HT-29 (cell line): ENCODE results near the gene SLC24A4. TPM values are rescaled to one million over a fixed set of nuclear protein-coding genes. Genes with fewer than 3 reads are reported as not detected.

ENCODE experiments used
- DNase-seq: peaks from one replicate; pipeline ENCODE4 v3.0.0-alpha.2; 2015; ENCODE audit warnings: low spot score
- total RNA-seq: library from RNA; depleted of rRNA; stranded (reverse); fragments of >200 nt; shearing (Covaris generic); gene quantifications from 2 replicates; pipeline ENCODE4 v1.2.3, GENCODE V29; 2014

SLC24A4 gene
- total RNA-seq, 1 experiment from 2014 or later, result not detected

DNA sequence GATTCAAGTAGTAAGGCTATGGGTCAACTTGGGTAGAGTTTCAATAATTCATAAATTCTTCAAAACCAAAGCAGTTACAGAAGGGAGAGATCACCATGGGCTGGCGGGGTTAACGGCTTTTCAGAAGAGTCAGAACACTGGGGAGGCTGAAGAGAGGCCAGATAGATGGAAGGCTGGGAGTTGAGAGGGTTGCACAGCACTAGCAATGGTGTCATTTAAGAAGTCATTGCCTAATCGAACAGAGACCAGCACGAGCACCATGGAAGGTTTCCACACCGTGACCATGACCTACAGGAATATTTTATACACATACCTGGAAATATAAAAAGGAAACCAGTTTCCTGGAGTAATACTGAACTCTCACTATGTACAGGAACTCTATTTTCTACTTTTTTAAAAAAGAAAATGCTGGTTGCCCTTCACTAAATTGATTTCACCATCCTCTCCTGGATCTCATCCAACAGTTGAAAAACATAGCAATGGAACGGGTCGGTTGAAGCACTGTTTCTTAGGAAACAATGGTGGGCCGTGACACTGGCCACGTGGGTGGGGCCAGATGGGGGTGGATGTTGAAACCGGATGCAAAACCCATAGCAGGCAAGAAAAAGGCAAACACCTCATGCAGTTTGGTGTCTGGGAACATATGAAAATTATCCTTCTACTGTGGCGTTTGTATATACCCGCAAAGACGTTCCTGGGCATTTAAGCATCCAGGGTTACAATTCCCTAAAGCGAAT, 152.7 kb downstream of the SLC24A4 start:
- DNase-seq, result no peak

DNA sequence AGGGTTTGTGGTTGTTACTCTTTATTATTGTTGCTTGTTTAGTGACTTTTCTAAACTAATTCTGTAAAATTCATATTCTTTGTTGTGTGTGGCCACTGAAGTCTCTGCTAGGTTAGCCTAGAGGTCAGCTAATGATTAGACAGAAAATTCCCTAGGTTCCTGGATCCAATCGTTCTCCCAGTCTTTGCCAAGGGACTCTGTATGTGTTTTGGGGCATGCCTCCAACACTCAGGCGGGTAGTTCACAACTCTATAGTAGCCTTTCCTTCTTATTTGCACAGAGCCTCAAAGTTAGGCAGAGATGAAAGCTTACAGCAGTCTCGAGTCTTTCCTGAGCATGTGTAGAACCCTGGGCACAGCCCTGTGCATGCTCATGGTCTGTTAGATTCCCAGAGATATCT, 157.9 kb downstream of the SLC24A4 start:
- DNase-seq, result no peak

DNA sequence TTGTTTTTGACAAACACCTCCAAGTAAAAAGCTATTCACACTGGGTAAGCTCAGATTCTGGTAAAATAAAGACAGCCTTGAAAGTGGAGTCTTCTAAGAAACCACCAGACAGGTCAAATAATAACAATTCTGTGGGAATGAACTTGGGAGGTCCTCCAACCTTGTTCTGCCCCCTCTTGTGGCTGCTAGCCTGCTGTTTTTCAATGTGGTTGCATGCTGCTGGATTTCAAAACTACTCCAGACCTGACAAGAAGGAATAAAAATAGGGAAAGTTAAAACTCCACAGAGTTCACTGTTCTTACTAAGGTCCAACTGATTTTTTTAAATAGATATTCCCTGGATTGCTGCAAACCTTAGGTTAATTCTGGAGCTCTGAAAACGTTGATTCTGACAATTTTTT, 158.4 kb downstream of the SLC24A4 start:
- DNase-seq, result no peak

DNA sequence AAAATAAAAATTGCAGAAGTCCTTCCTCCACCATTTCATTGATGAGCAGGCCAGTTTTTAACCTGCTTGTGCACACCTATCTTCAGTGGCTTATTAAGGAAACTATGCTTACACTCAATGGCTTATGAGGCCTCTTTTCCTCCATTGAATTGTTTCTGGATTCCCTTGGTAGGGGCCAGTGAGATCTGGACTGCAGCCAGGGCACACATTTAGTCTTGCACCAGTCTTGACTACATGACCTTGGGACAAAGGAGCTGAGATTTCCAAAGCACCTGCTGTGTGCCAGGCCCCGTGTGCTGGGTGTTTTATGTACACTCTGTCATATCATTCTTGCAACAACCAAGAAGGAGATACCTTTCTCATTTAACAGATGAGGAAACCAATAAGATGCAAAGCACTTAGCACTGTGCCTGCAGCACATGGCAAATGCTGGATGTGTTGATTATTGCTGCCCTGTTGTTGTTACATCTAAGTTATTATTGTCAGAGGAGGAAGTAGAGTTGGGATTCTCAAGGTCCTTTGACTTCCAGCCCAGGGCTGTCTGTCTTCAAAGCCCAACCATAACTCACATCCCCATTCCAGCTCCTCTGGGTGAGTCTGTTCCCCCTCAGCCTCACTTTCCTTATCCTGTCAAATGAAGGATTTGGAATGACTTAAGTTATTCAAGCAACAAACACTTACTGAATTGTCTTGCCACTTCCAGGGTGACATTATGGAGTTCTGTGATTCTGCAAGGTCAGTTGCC, 159.0 kb downstream of the SLC24A4 start:
- DNase-seq, result no peak

DNA sequence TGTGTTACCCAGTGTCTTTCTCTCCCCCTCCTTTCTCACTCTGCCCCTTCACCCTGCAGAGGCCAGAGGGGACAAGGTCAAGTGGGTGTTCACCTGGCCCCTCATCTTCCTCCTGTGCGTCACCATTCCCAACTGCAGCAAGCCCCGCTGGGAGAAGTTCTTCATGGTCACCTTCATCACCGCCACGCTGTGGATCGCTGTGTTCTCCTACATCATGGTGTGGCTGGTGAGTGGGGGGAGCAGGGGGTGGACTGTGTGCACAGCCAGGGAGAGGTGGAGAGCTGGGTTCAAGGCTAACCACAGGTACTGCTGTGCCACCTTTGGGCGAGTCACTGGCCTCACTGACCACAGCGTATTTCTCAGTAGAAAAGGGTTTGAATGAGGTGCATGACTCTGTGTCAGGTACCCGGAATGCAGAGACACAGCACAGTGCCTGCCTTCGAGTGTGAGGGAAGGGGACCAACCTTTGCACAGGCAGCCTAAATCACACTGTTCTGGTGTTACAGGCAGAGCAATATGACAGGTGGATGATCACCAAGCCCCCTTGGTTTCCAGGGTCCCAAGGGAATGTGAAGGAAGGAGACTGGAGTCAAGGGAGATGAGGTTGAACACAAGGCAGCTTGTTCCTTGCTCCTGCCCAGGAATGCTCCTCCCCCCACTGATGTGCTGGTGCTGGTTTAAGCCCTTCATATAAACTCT, 159.8 kb downstream of the SLC24A4 start:
- DNase-seq, result no peak

DNA sequence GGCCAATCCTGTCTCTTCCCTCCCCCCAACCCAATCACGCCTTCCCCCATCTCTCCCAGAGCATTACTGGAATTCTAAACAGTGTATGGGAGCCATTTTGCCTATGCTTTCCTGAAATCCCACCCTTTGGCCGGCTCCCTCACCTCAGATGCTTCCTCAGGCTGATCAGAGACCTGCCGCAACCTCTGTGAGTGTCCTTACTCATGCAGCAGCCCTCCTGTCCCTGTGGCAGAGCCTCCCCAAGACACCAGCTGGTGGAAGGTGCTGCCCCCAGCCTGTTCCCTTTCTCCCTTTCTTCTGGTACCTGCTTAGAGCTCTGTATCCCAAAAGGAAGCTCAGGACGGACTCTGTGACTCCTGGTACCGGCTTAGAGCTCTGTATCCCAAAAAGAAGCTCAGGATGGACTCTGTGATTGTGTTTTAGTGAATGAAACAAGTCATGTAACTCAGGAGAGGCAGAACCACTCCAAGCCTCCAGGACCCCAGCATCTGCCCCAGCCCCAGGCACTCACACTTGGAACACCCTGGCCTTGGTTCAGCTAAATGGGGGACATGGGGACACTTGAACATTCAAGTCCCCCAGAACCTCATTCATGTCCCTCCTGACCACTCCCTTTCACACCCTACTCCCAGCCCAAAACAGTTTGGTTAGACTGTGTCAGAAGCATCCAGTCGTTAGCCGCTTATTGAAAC, 161.3 kb downstream of the SLC24A4 start:
- DNase-seq, result no peak

DNA sequence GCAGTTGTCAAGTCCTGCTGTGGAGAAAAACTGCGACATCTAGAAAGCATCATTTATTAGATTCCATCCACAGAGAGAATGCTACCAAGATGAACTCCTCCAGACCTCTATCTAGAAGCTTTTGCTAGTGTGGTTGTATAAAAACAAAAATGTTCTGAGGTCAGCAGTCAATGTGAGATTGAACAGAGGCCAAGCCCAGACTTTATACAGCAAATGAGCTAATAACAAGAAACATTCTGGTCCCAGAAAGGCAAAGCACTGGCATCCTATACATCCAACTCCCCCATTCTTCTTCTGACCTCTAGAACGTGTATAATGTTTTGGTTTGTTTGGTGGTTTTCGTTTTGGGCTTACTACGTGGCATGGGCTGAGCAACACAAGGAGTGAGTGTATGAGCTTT, 163.9 kb downstream of the SLC24A4 start:
- no peak for DNase-seq

DNA sequence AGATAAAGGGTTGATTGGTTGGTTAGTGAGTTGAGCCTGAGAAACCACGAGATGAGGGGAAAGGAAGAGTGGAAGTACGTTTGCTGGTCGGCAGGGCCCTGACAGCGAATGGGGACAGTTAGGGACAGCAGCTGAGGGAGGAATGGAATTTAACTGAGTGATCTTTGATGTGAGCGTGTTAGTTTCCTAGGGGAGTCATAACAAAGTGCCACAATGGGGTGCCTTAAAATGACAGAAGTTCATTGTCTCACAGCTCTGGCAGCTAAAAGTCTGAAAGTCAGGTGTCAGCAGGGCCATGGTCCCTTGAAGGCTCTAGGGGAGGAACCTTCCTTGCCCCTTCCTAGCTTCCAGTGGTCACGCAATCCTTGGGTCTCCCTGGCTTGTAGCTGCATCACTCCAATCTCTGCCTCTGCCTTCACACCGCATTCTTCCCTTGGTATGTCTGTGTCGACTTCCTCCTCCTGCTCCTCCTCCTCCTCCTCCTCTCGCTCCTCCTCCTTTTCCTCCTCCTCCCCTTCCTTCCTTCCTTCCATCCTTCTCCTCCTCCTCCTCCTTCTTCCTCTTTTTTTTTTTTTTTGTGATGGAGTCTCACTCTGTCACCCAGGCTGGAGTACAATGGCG, 164.7 kb downstream of the SLC24A4 start:
- no peak for DNase-seq

DNA sequence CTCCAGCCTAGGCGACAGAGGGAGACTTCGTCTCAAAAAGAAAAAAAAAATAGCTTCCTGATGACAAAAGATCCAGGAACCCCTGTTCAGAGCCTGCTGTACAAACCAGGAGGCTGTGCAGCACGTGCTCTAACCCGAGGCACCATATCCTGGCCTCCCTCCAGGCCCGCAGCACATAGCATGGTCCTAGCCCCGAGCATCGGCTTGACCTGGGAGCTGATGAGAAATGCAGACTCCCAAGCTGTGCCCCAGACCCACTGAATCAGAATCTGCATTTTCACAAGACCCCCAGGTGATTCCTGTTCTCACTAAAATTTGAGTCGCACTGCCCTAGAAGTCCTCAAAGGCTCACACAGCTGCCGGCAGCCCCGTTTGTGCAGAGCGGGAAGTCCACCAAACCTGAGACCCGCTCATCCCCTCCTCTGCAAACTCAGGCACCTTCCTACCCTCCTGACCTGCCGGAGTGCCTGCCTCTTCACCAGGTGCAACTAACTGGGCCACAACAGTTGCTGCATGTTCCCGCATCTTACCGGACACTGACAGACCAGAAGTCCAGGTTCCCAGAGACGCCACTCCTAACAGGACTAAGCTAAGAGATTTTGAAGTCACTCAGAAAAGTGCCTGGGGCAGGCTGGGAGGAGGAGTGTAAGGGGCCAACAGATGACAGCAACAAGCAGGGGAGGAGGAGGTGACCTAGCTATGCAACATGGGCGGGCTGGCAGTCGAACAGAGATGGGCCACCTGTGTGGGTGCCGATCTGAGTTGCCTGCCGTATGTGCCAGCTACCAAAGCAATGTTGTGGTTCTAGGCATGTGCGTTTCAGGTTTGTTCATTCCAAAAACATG, 166.7 kb downstream of the SLC24A4 start:
- DNase-seq, result no peak

DNA sequence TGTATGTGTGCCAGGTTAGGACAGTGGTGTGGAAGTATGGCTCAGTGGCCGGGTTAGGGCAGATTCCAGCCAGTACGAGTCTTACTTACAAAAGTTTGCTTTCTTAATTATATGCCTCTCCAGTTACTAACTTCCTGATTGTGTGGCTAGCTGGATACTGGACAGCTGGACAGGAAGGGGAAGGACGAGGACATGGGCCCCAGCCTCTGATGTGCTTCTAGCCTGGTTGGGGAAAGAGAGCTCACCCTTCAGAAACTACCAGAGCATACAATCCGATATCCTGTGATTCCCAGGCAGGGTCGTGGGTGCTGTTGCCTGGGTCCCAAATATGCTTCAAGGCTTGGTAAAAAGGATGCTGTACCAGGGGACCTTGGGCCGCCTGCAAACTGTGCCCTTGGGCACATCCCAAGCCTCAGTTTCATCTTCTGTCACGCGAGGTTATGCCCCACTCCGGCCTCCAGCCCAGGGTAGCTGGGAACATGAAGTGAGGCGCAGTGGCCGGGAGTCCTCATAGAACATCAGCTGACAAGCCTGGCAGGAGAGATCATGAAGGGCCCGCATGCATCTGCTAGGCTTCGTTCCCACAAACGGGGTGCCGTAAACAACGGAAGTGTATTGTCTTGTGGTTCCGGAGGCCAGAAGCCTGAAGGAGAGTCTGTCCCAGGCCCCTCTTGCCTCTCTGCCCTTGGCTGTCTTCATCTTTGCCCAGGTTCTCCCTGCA, 167.4 kb downstream of the SLC24A4 start:
- no peak for DNase-seq

DNA sequence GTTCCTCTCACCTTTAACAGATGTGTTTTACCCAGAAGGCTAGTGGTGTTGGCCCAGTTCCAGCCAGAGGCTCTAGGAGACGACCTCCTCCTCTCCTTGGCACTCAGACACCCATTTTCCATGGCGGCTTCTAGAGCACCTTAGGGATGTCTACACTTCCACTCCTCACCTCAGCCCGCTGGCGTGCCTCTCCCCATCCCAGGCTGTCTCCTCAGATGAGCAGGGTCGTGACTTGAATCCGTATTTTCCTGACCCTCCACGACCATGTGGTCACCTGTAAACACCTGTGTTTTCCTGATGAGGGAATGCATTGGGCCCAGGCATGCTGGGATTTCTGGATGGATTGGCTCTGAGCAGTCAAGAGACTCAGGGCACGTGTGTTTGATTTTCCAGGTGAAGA, 168.8 kb downstream of the SLC24A4 start:
- no peak for DNase-seq

DNA sequence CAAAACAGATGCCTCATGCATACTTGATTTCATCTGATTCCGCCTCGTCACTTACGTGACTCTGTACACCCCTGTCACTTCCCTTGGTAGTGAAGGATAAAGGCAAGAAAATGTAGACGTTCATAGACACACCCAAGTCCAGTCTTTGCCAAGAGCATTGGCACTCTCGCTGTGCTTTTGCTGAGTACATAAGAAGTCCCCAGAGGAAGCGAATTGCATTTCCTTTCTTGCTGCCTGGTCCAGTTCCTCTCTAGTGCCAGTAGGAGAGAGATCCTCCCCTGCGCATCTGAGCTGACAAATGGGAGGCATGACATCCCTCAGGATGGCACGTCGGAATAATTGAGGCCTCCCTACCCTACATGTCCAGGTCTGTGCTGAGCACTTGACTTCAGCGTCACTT, 169.3 kb downstream of the SLC24A4 start:
- no peak for DNase-seq

DNA sequence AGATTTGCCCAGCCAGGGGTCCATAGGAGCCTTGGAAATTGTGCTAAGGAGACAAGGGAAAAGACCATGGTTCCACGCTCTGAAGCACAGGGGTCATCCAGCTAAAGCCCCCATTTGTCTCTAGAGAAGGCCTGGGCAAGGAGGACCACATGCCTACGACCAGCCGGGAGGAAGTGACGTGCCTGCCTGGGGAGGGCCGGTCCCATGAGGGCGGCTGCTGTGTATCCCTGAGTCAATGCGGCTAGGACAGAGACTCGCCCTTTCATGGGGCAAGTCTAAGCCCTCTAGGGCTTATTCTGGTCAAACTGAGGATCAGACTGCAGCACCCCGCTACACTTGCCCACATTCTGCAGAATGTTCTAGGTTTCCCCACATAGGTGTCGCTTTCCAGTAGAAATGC, 170.1 kb downstream of the SLC24A4 start:
- no peak for DNase-seq

DNA sequence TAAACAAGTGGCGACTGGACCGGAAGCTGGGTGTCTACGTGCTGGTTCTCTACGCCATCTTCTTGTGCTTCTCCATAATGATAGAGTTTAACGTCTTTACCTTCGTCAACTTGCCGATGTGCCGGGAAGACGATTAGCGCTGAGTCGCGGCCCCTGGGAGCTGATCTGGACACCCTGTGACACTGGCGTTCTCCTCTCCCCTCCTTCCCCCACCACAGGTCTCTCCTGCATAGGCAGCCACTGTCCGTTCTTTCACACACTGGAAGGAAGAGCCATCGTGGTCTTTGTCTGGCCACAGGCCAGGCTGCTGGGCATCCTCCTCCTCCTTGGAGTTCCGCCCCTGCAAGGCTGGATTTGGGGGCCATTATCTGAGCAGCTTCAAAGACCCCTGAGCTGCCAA, 170.5 kb downstream of the SLC24A4 start:
- no peak for DNase-seq

DNA sequence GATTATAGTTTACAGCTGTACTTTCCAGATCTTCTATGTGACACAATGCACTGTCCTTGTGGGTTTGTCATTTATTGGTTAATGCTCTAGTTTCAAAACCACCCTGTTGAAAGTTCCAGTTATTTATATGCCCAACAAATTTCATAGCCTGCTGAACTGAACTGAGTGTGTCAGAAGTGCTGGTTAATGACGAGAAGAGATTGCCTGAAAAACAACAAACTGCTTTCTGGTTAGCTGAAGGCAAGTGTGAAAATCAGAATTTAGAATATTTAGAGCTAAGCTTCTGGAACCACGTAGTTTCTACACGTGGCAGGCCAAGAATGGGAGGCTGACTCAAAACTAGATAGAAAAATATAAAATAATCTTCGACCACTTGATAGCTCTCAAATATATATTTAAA, 171.5 kb downstream of the SLC24A4 start:
- DNase-seq, result no peak

DNA sequence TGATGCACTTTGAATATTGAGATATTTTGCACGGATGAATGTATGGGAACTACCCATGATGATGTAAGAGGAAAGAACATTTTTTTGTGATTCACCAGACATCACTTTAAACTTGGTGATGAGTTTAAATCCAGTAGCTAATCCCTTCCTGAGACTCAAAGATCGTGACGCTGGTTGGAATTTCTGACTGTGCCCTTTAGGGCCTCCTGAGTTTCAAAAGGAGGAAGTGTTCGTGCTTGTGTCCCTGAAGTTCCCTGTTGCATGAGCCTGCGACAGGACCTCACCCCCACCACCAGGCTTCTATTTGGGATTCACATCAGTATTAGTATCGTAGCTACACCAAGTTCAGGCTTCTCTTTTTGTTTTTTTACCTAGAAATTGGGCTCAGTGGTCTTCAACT, 172.1 kb downstream of the SLC24A4 start:
- DNase-seq, result no peak

DNA sequence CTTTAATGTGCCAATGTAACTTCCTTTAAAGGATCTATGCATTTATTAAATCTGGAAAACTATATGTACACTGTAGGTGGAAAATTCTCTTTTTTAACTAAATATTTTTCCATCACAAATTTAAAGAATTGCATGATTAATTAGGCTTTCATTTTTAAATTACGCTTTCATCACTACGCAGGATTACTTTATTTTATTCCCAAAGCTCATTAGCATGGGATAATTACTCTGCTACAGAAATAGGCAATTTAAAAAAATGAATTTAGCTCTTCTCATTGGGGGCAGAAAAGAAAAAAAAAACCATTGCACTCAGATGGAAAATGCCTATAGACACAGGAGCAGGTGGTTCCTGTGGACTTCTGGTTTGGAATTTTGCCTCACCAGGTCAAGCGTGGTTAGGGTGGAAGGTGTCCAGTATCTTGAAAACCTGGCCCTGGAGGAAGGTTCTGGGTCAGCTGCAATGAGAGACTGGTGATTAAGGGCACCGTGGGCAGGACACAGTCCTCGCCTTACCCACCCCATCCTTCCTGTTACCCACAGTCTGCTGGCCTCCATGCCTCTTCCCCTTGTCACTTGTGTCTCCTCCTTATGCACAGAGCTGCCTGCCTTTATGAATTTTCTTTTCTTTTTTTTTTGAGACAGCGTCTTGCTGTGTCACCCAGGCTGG, 173.4 kb downstream of the SLC24A4 start:
- no peak for DNase-seq

DNA sequence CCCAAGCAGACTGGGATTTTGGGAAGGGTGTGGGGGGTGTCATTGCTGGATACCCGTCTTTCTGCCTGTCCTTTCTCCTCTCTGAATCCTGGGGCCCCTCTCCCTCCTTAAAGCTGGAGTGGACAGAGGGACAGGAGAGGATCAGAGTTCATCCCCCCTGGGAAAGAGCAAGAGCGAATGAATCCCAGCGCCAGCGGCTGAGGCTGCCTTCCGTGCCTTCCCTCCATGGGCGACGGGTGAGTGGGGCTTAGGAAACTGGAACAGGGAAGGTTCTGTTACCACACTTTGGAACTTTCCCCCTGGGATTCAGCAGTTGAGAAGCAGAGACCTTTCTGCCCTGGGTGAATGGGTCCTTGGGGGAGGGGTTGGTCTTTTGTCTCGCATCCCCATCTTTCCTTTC, 174.4 kb downstream of the SLC24A4 start:
- DNase-seq, result no peak

DNA sequence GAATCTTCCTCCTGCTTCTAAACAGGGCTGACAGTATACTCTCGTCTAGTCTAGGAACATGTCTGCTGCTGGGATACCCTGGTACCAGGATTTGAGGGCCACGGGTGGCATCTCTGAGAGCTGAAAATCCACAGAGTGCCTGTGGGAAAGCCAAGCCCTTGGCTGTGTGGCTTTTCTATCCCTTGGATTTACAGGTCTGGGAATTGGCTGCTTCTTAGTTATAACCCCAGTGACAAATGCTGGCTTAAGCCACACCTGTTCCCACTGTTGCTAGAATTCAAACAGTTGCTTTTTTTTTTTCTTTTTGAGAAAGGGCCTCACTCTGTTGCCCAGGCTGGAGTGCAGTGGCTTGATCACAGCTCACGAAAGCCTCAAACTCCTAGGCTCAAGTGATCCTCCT, 176.3 kb downstream of the SLC24A4 start:
- DNase-seq, result no peak
